HG02571 (cell line): Measurements from ENCODE around the gene SIGLEC11.
"Not testable (repeated sequence)": the region's sequence is repeated elsewhere in the genome, so short reads cannot be mapped to it uniquely, and the experiment has no call there.

ENCODE experiments used
- ATAC-seq: cut with Tn5 transposase; IDR thresholded peaks from one replicate; pipeline ENCODE4 v1.9.1; 2021; ENCODE audit warnings: mild to moderate bottlenecking, moderate library complexity; ENCODE audit not compliant: unreplicated experiment

SIGLEC11 gene

GRCh38 chr19:49960980-49961379 lies at the start of gene SIGLEC11:
SIGLEC11 (minus strand) TSS chr19:49961172; CDS start chr19:49961081, 91 bp downstream.
- not testable (repeated sequence) for ATAC-seq

GRCh38 chr19:50008532-50008931 lies 47.6 kb upstream of the SIGLEC11 start:
- ATAC-seq: no peak

- no peak for ATAC-seq
Measured at GRCh38 chr19:50007947-50008346, 47.0 kb upstream of the SIGLEC11 start.

GRCh38 chr19:50007170-50007569 lies 46.2 kb upstream of the SIGLEC11 start:
- no peak for ATAC-seq

GRCh38 chr19:50005428-50005827 lies 44.5 kb upstream of the SIGLEC11 start:
- no peak for ATAC-seq

- no peak for ATAC-seq
Measured at GRCh38 chr19:50003810-50004419, 42.9 kb upstream of the SIGLEC11 start.

GRCh38 chr19:50003254-50003788 lies 42.3 kb upstream of the SIGLEC11 start:
- no peak for ATAC-seq

GRCh38 chr19:50002386-50002960 lies 41.5 kb upstream of the SIGLEC11 start:
- no peak for ATAC-seq

- no peak for ATAC-seq
Measured at GRCh38 chr19:50001775-50002174, 40.8 kb upstream of the SIGLEC11 start.

- ATAC-seq: no peak
Measured at GRCh38 chr19:50000841-50001557, 40.0 kb upstream of the SIGLEC11 start.

- ATAC-seq: no peak
Measured at GRCh38 chr19:50000038-50000840, 39.3 kb upstream of the SIGLEC11 start.

- no peak for ATAC-seq
Measured at GRCh38 chr19:49999371-50000010, 38.5 kb upstream of the SIGLEC11 start.

GRCh38 chr19:49997709-49998108 lies 36.7 kb upstream of the SIGLEC11 start:
- no peak for ATAC-seq

GRCh38 chr19:49988433-49988832 lies 27.5 kb upstream of the SIGLEC11 start:
- ATAC-seq: no peak

- no peak for ATAC-seq
Measured at GRCh38 chr19:49988007-49988406, 27.0 kb upstream of the SIGLEC11 start.

GRCh38 chr19:49987159-49987698 lies 26.3 kb upstream of the SIGLEC11 start:
- no peak for ATAC-seq

GRCh38 chr19:49986354-49986753 lies 25.4 kb upstream of the SIGLEC11 start:
- ATAC-seq: no peak

GRCh38 chr19:49985871-49986270 lies 24.9 kb upstream of the SIGLEC11 start:
- ATAC-seq: no peak

GRCh38 chr19:49984491-49984890 lies 23.5 kb upstream of the SIGLEC11 start:
- ATAC-seq: no peak

GRCh38 chr19:49983645-49984229 lies 22.8 kb upstream of the SIGLEC11 start:
- no peak for ATAC-seq
